COLO668 (cell line): ENCODE data around the gene KCNJ6.

ENCODE experiments used
- DNase-seq: peaks from one replicate; lab custom pipeline; 2025; ENCODE audit not compliant: unreplicated experiment; lab: John Stamatoyannopoulos, UW

KCNJ6 gene

DNA sequence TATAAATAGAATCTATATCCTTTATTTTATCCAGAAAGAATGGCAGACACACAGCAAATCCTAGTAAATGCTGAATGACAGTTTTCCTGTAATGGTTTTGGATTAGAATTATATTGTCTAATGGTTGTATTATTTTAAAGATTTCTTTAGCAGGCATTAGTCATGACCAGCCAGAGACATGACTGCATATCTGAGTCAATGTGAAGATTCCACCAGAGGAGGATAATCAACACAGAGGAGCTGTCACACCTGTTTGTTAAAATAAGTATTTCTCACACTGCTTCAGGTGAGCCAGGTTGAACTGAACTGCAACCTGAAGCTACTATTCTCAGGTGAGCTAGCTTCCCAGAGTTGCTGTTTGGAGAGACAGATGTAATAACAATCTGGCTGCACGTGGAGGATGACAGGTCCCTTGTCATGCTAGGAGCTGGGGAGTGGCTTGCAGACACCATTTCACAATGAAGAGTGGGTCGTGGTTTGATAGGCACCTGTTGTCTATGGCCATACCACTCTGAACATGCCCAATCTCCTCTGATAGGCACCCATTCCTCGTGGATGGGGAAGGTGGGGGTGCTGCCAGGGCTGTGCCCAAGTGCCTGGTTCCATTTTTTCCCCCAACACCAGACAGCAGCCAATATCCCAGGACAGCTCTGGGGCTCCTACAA lies 94.3 kb downstream of the KCNJ6 start:
- peak; percentile 28 for DNase-seq

DNA sequence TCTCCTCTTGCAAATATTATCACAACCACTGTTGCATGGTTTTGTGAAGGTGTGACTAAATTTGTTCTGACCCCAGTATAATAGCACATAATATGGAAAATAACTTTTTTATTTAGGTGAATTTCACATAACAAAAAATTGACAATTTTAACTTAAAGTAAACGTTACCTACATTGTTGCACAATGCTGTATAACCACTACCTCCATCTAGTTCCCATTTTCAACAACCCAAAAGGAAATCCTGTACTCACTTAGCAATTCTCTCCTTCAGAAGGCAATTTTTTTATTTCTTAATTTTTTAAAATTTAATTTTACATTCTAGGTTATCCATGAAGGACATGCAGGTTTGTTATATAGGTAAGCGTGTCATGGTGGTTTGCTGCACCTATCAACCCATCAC lies 95.2 kb downstream of the KCNJ6 start:
- no peak for DNase-seq

DNA sequence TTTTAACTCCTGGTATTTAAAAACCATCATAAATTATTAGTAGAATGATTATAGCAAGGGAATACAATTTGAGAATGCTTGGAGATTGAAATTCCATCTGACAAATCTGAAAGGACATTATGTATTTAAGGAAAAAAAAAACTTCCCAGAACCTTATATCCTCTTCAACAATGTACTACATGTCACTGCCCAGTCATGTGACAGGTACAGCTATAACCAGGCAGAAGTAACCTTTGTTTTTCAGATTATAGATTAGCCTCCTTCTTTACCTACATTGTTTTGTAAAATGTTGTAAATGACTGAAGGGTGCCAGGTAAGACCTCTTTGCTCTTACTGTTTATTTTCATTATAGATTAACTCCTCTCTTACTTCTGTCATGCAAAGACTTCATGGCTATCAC lies 96.9 kb downstream of the KCNJ6 start:
- DNase-seq: no peak

DNA sequence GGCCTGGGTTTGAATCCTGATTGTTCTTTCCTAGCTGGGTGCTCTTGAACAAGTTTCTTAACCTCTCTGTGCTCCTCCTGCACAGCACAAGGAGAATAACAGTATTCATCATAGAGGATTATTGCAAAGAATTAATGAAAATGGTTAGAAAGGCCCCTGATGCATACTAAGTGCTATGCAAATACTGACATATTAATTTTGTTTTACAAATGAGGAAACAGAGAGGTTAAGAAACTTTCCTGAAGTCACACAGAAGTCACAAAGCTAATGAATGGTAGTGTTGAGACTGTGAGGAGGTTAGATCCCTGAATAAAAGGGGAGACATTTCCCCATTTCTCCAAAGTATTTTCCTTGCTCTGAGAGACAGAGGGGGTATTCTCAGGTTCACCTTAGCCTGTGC lies 99.0 kb downstream of the KCNJ6 start:
- no peak for DNase-seq

DNA sequence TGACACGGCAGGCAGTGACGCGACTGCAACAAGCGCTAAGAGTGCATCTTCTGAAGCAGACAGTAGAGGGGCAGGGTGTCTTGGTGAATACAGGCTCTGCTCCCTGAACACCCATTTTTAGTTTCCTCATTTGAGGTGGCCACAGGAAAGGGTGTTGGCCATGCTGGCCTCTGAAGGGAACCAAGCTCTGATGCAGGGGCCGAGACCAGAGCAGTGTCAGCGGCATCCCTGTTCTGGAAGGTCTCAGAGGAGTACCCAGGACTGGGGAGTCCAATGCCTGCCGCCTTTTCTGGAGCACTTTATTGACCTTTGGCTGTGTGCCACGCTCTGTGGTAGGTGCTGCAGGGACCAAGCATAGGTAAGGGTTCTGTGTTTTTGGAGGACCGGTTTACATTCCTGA lies 100.4 kb downstream of the KCNJ6 start:
- no peak for DNase-seq

DNA sequence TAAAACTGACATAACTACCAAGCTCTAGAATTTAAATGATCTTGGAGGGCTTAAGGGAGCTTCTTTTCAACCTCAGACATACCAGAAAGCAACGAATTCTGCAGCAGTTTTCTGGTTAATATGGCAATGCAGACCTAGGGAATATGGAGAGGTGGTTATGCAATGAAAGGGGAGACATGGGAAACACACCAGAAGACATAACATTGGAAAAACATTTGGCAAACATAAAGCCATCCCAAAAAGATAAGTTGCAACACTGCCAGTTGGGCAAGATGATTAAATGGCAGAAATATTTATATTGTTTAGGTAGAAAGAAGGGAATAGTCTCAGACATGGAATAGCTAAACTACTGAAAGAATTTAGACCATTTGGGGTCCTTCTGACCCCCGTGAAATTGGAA lies 104.5 kb downstream of the KCNJ6 start:
- no peak for DNase-seq

DNA sequence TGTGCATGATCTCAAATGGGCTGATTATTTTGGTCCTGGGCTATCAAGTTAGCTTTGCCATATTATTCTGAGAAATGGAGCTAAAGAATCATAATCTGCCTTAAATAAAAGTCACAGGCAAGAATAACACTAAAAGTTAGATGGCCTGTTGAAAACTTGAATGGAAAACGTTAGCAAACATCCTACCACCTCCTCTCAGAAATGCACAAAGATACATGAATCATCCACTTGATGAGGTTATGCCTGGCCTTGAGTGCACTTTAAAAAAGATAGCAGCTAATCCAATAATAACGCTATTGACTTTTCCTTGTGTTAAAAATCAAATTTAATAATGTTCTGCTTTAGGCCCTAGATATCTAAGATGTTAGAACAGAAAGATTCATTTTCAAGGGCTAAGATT lies 108.0 kb downstream of the KCNJ6 start:
- no peak for DNase-seq

DNA sequence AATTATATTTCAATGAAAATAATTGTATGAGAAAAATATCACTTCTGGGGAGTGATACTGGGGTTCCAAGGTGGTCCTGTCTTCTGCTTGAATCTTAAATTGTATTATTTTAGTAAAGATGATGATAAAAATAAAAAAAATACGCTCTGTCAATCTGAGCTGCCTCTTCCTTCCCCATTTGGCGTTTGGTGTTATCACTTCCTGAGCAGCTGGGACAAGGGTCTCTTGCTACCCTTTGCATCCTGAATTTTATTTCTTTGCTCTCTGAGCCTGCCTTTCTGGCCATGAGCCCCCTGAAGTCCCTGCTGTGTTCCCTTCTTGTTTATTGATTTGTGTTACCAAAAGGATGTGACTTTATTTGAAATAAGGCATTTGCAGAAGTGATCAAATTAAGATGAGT lies 111.0 kb downstream of the KCNJ6 start:
- DNase-seq: no peak

DNA sequence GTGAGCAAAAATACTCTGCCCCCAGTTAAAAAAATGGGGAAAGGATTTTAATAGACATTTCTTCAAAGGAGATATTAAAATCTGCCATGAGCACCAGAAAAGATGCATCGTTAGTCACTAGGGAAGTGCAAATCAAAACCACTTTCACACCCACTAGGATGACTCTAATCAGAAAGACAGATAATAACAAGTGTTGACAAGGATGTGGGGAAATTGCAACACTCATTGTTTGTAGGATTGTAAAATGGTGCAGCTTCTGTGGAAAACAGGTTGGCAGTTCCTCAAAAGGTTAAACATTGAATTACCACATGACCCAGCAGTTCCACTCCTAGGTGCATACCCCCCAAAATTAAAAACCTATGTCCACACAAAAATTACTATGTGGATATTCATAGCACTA lies 112.3 kb downstream of the KCNJ6 start:
- DNase-seq: no peak

DNA sequence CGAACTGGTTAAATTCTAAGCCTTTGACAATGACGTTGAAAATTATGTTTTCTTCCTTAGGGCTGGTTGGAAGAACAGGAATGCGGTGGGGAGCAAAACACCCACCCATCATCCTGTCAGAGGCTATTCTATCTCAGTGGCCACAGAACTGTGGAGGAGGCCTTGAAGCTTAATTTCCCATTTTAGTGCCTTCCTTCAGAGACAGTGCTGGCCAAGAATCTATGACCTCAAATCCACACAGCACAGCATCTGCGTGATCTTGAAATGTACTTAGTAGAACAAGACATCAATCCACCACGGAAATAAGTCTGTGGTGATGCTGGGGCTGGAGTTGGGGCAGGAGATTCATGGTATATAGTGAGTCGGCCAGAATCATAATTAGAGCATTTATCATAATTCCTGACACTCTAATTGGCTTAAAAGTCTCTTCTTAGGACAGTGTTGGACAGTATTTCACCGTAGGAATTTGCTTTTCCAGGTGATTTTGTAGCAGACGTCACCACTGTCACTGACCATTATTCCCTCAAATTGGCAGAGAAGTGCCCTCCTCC lies 113.1 kb downstream of the KCNJ6 start:
- DNase-seq: no peak

DNA sequence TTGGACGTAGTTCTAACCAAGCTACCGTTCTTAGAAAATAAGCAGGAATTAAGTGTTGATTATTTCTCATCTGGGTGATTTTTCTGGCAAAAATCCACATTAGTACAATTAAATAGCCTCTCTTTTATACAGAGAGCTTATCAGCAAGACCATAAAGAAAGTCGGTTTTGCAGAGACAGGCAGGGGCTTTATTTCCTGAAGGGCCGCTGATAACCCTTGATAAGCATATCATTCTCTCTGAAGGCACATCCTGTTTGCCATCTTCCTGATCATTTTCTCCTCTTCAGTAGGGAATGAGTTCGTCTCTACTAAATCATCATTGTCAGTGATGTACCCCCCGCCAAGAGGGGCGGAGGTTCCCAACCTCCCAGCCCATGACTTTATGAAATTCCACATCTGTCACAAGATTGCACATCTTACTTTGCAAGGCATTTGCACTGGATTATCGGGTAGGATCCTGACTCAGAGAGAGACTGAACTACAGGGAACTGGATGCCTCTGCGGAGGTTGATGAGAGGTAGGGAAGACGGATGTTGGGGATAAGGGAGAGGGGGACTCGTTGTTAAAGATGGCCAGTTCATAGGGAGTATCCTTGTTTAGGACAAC lies 115.7 kb downstream of the KCNJ6 start:
- DNase-seq: no peak

DNA sequence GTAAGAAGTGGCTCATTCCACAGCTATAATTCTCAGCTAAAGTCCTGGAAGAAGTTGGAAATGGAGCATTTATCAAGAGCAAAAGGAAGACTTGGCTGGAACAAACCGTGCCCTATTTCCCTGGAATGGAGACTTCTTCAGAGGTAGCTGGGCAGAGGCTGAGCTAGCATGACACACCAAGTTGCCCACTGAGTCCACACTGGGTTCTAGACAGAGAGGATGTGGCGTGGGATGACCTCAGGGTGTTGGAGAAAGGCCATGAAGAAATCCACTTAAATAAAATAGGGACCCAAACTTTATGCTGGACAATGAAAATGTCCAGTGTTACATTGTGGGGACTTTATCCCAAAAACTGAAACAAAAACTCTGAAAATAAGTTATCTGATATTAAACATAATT lies 116.2 kb downstream of the KCNJ6 start:
- DNase-seq: no peak

DNA sequence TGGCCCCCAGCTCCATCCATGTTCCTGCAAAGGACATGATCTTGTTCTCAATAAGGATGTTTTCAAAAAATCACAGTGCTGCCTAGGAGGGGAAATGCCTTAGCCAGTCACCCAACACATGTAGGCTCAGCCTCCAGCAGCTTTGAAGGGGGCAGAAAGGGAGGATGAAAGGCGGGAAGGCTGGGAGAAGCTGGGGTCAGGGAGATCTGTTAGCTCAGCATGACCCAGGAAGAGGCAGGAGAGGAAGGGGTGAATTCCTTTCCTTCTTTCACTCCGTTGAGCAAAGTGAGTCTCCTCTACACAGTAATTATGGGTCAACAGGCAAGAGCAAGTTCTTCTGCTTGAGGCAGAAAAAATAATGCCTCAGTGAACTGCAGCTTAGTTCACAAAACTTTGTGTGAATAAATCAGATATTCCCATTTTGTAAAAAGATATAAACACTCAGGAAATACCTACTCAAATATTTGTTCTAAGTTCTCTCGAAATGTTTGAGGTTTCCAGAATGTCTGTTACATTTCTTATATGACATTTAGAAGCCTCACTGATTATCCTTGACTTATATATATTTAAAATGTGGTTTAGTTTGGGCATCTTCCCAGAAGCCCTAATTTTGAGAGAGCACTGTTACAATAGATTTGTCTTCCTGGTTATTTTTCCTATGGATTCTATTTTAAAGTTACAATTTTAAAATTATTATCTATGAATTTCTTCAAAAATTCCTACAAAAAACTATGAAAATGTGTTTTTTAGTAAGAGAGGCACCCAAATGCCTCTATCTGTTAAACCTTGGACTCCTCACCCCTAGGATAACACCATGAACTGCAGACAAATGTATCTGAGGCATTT lies 116.8 kb downstream of the KCNJ6 start:
- no peak for DNase-seq

DNA sequence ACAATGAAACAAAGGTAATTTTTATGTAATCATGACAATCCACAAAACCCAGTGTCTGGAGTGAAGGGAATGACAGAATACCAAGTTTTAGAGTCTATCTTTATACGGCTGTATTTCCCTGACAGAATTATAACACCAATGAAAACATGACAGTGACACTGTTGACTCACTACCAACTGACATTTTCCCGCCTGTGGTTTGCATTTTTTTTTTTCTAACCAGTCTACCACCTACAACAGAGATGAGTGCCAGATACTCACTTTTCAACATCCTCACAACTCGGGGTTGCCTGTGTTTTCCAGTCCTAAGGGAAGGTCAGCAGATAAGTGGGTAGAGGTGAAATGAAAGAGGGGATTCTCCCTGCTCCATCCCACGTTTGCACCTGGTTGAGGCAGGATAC lies 118.9 kb downstream of the KCNJ6 start:
- no peak for DNase-seq

DNA sequence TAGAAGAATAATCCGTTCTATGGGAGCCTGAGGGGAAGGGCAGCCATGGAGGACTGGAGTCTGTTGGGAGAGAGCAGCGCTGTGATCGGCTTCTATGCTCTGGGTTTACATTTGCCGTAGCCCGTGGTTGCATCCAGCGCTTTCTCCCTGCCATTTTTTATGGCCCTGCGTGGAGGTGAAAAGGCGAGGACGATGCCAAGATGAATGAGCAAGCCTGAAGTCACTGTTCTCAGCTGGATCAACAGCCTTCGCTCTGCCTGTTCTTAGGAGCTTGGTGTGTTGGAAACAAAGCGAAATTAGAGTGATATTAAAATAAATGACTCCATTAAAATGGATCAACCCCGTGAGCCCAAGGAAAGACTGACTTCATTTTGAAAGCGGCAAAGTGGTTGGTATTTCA lies 120.2 kb downstream of the KCNJ6 start:
- DNase-seq: no peak

DNA sequence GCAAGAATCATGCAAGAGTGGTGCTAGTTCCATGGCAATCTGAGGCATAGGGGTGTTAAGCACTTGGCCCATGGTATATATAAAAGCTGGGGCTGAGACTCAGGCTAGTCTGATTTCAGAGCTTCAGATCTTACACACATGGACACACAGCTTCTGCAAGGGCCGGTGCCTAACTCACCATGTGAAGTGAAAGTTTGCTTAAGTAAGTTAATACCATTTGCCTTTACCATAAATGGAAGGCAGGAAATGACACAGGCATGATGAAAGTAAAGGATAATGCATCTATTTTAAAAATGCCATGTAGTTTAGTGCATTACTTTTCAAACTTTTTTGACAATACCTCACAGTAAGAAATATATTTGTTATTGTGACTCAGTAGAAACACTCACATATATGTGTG lies 122.6 kb downstream of the KCNJ6 start:
- no peak for DNase-seq

DNA sequence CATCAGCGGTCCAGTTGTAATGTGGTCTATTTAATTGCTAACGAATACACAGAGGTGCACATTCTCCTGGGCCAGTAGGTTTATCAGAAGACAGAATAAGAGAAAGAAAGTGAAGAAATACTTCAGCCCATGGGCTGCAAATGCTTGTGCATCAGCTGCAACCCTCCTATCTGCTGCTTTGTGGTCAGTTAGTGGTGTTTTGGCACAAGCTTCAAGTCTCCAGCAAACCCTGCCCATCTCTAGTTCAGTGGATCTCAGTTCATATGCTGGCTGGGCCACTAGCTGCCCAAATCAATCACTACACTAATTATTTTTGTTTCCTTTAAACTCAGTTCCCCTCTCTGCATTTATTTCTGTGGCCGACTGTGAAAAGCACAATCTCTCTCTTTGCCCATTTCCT lies 124.2 kb downstream of the KCNJ6 start:
- DNase-seq: no peak

DNA sequence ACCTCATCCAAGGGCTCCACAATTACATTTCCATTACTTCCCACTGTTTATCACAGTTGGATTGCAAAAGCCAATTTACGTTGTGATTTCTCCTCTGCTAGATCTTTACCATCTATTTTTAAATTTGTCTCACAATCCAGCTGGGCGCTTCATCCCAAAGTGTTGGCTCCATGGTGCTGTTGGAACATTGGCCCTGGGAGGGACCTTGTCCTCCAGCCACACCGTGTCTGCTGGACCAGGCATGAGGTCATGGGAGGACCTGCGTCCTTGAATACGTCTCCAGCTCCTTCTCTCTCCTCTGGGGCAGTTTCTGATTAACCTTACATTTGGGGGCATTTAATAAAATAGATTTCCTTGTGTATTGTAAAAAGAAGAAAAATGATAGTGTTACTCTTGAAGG lies 125.4 kb downstream of the KCNJ6 start:
- DNase-seq: no peak

DNA sequence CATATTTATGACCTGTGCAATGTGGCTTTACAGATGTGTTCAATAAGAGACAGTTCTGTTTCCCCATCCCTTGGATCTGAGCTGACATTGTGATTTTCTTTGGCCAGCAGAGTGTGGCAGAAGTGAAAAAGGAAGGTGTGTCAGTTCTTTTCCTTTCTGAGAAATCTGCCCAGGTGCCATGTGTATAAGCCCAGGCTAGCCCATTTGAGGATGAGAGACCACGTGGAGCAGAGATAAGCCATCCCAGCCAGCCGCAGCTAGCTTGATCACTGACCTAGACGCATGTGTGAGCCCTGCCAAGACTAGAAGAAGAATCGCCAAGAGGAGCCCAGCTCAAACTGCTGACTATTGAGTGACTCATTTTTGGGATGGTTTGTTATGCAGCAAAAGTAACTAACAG lies 127.8 kb downstream of the KCNJ6 start:
- no peak for DNase-seq

DNA sequence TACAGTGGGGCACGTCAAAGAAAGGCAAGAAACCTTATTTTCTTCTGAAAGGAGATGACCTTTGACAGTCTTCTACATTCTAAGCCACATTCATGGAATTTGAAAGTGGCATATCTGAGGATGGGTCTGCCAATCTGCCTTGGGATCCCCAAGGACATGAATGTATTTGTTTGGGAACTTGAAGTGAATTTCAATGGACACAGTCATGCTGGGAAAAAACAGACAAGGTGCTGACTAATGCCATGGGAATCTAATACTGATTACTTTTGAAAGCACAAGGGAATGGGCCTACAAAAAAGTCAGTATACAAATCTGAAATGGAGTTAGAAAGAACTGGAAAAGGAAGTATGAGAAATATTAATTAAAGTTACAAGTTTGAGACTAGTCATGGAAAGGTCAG lies 128.8 kb downstream of the KCNJ6 start:
- DNase-seq: no peak

DNA sequence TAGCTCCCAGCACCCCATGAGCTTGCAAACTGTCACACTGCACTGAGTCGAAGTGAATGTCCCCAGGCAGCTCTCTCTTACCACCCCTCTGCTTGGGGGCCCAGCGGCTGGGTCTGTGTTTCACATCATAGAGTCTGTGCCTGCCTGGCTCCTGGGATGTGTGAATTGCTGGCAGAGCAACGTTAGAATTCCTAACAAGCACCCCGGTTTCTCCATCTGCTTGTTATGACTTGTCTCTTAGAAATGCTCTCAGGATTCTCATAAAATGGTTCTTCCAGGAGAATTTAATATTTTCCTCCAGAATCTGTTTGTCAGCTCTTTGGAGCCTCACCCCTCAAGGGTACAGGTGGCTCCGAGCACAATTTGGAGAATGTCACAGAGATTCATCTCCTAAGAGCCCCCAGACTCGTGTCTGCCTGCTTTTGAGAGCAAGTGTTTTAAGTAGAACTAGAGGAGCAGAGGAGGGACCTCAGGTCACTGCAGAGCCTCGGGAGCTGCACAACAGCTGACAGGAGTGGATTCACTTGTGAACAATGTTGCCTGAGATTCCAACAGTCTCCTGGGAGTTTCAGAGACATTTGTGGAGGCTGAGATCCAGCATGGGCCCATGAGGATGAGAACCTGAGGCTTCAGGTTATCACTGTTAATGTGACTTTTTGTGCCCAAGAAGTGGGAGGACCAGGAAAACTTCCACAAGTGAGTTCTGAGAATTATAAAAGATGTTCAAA lies 131.5 kb downstream of the KCNJ6 start:
- no peak for DNase-seq
